ENCODE measurements around the gene MED13. TPM values are rescaled to one million over a fixed set of nuclear protein-coding genes. Genes with fewer than 3 reads are reported as not detected.

The MED13 gene
- total RNA-seq, 1 experiment from 2014 or later = 77.6 TPM

GRCh38 chr17:62098623-62099231 is 33.6 kb upstream of the MED13 start:
- Mint-ChIP-seq H3K36me3 (ENCODE audit: insufficient read depth, unreplicated experiment) (no peaks in the 10 kb centered on the region), H3K4me1 (ENCODE audit: low read depth, unreplicated experiment) (peaks cover 7% of the 10 kb centered on the region), H3K9me3 (ENCODE audit: unreplicated experiment) (no peaks in the 10 kb centered on the region), H3K27ac (ENCODE audit: unreplicated experiment) (no peak overlapping the region), H3K27me3 (ENCODE audit: insufficient read depth, unreplicated experiment) (no peaks in the 10 kb centered on the region), H3K4me3 (ENCODE audit: unreplicated experiment) (no peak overlapping the region)
- intact Hi-C loops (cut with micrococcal nuclease; ENCODE audit: unreplicated experiment) = no loop called here
- Histone ChIP-seq H3K4me3 (ENCODE audit: low read depth, low read length) (no peak overlapping the region), H3K27me3 (replicated peaks; ENCODE audit: control insufficient read depth, insufficient read depth, low read length) (no peaks in the 10 kb centered on the region), H3K9me3 (no peaks in the 10 kb centered on the region), H3K4me1 (peaks cover 10% of the 10 kb centered on the region; the same call in 1 of the 2 replicates), H3K36me3 (ENCODE audit: control insufficient read depth, insufficient read depth, low read length) (no peaks in the 10 kb centered on the region)
- no peak for TF ChIP-seq CTCF (IDR thresholded peaks at IDR 0.05; ENCODE audit: insufficient read depth in 1 of 2, low read depth in 1 of 2, low read length in 1 of 2, severe bottlenecking in 1 of 2, unreplicated experiment in 1 of 2)
- CTCF ChIA-PET = interaction anchor here (3.0 kb wide), 1 partner anchor 11 kb away, joined by 9 read pairs; no protein-coding TSS in a partner anchor
- DNase-seq = no peak
- POLR2A ChIA-PET = no interaction called here
- no TSS peak for BruUV-seq (replicated peaks)

GRCh38 chr17:62096401-62096670 is 31.3 kb upstream of the MED13 start:
- Mint-ChIP-seq H3K4me1 (ENCODE audit: low read depth, unreplicated experiment) (peaks cover 6% of the 10 kb centered on the region), H3K36me3 (ENCODE audit: insufficient read depth, unreplicated experiment) (no peaks in the 10 kb centered on the region), H3K27me3 (ENCODE audit: insufficient read depth, unreplicated experiment) (no peaks in the 10 kb centered on the region), H3K4me3 (ENCODE audit: unreplicated experiment) (no peak overlapping the region), H3K27ac (ENCODE audit: unreplicated experiment) (no peak overlapping the region), H3K9me3 (ENCODE audit: unreplicated experiment) (no peaks in the 10 kb centered on the region)
- POLR2A ChIA-PET = no interaction called here
- no TSS peak for BruUV-seq (replicated peaks)
- H3K9me3 ChIP-seq = no peaks in the 10 kb centered on the region
- no peak overlapping the region for H3K4me3 ChIP-seq (ENCODE audit: low read depth, low read length)
- H3K36me3 ChIP-seq (ENCODE audit: control insufficient read depth, insufficient read depth, low read length) = no peaks in the 10 kb centered on the region
- no peaks in the 10 kb centered on the region for H3K27me3 ChIP-seq (replicated peaks; ENCODE audit: control insufficient read depth, insufficient read depth, low read length)
- no peak for TF ChIP-seq CTCF (IDR thresholded peaks at IDR 0.05; ENCODE audit: insufficient read depth in 1 of 2, low read depth in 1 of 2, low read length in 1 of 2, severe bottlenecking in 1 of 2, unreplicated experiment in 1 of 2)
- DNase-seq = no peak
- intact Hi-C loops (cut with micrococcal nuclease; ENCODE audit: unreplicated experiment) = no loop called here
- peaks cover 4% of the 10 kb centered on the region; the same call in 1 of the 2 replicates for H3K4me1 ChIP-seq
- CTCF ChIA-PET = interaction anchor here (0.9 kb wide), 1 partner anchor 13 kb away, joined by 3 read pairs; no protein-coding TSS in a partner anchor

- Mint-ChIP-seq H3K9me3 (ENCODE audit: unreplicated experiment) (no peaks in the 10 kb centered on the region), H3K4me3 (ENCODE audit: unreplicated experiment) (no peak overlapping the region), H3K27me3 (ENCODE audit: insufficient read depth, unreplicated experiment) (no peaks in the 10 kb centered on the region), H3K4me1 (ENCODE audit: low read depth, unreplicated experiment) (peaks cover 10% of the 10 kb centered on the region), H3K27ac (ENCODE audit: unreplicated experiment) (no peak overlapping the region), H3K36me3 (ENCODE audit: insufficient read depth, unreplicated experiment) (no peaks in the 10 kb centered on the region)
- CTCF ChIA-PET = no interaction called here
- intact Hi-C loops (cut with micrococcal nuclease; ENCODE audit: unreplicated experiment) = no loop called here
- H3K4me1 ChIP-seq = peaks cover 7% of the 10 kb centered on the region; the same call in 1 of the 2 replicates
- POLR2A ChIA-PET = no interaction called here
- H3K27me3 ChIP-seq (replicated peaks; ENCODE audit: control insufficient read depth, insufficient read depth, low read length) = no peaks in the 10 kb centered on the region
- no peaks in the 10 kb centered on the region for H3K36me3 ChIP-seq (ENCODE audit: control insufficient read depth, insufficient read depth, low read length)
- H3K4me3 ChIP-seq (ENCODE audit: low read depth, low read length) = no peak overlapping the region
- H3K9me3 ChIP-seq = no peaks in the 10 kb centered on the region
- TF ChIP-seq CTCF (IDR thresholded peaks at IDR 0.05; ENCODE audit: insufficient read depth in 1 of 2, low read depth in 1 of 2, low read length in 1 of 2, severe bottlenecking in 1 of 2, unreplicated experiment in 1 of 2) = no peak
- DNase-seq = no peak
- BruUV-seq (replicated peaks) = no TSS peak
Observed at GRCh38 chr17:62094175-62094574, 29.1 kb upstream of the MED13 start.

Data from Caco-2 (cell line).